Measurements from ENCODE around the gene KAZN. TPM values are rescaled to one million over a fixed set of nuclear protein-coding genes. Genes with fewer than 3 reads are reported as not detected.
"Not testable (repeated sequence)": the region's sequence is repeated elsewhere in the genome, so short reads cannot be mapped to it uniquely, and the experiment has no call there.

Gene KAZN
- total RNA-seq, 3 donors from 2014 or later = 0.35 to 1.7 (median 1.2) TPM

DNA sequence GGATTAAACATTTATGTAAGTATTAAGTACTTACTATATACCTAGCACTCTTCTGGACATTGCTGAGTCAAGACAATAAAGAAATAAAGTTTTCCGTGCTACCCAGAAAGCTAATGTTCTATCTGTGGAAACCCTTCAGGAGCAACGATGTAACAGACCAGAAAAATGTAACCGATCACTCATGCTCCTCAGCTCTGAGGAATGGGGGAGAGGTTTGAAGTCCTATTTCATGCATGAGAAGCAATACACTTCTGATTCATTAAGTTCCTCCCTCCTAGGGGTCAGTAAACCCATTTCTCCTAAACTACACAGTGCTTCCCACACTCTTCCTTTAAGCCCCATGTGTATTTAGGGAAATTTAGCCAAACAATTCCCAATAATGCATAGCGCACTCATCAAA lies 25.6 kb upstream of the KAZN start:
- ATAC-seq (no peak), DNase-seq (no peak)
- Mint-ChIP-seq H3K9me3 (peaks cover 21% of the 10 kb centered on the region), H3K27me3 (ENCODE audit: low read depth) (peaks cover 18% of the 10 kb centered on the region), H3K36me3 (ENCODE audit: insufficient read depth) (no peaks in the 10 kb centered on the region), H3K4me1 (ENCODE audit: low read depth) (no peaks in the 10 kb centered on the region), H3K4me3 (no peak overlapping the region)

DNA sequence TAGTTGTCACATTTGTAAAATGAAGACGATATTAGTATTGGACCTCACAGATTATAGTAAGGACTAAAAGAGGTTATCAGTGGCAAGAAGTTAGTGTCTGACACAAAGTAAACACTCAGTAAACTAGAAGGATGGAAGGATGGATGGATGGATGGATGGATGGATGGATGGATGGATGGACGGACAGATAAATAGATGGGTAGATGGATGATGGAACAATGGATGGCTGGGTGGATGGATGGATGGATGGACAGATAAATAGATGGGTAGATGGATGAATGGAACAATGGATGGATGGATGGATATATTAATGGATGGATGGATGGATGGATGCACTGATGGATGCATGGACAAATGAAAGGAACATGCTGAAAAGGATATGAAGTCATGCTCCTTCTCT lies 22.3 kb upstream of the KAZN start:
- Mint-ChIP-seq H3K4me1 (ENCODE audit: low read depth) (no peaks in the 10 kb centered on the region), H3K4me3 (no peak overlapping the region)
- no peak for ATAC-seq

GRCh38 chr1:14577261-14577660 lies 21.2 kb upstream of the KAZN start:
- Mint-ChIP-seq H3K4me1 (ENCODE audit: low read depth) (no peaks in the 10 kb centered on the region), H3K4me3 (no peak overlapping the region)

More for the DNA sequence above, 22.3 kb upstream of the KAZN start:
- DNase-seq = no peak
- no peaks in the 10 kb centered on the region for H3K36me3 Mint-ChIP-seq (ENCODE audit: insufficient read depth)
- peaks cover 12% of the 10 kb centered on the region for H3K9me3 Mint-ChIP-seq
- peaks cover 12% of the 10 kb centered on the region for H3K27me3 Mint-ChIP-seq (ENCODE audit: low read depth)

DNA sequence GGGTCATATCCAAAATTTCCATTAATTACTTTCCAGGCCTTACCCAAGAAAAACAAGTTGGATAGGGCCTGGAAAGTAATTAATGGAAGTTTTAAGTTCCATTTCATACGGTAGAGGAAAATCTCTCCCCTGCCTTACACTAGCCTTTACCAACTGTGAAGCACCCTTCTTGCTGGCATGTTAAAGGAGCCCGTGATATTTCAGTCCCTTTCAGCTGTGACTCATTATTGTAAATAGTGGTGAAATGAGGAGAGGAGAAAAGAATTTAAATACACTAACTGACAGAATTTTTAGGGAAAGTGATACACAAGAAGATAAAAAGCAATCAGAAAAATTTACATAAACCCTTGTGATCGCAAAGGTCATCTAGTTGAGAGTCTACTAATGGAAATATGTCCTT lies 20.3 kb upstream of the KAZN start:
- peaks cover 21% of the 10 kb centered on the region for H3K9me3 Mint-ChIP-seq

More at GRCh38 chr1:14577261-14577660, 21.2 kb upstream of the KAZN start:
- H3K36me3 Mint-ChIP-seq (ENCODE audit: insufficient read depth) = no peaks in the 10 kb centered on the region
- peaks cover 21% of the 10 kb centered on the region for H3K9me3 Mint-ChIP-seq
- DNase-seq (no peak), ATAC-seq (no peak)
- H3K27me3 Mint-ChIP-seq (ENCODE audit: low read depth) = peaks cover 14% of the 10 kb centered on the region

GRCh38 chr1:14580295-14580694 lies 18.2 kb upstream of the KAZN start:
- not testable (repeated sequence) for ATAC-seq; DNase-seq; H3K27me3 Mint-ChIP-seq (ENCODE audit: low read depth); H3K4me3 Mint-ChIP-seq; H3K4me1 Mint-ChIP-seq (ENCODE audit: low read depth); H3K36me3 Mint-ChIP-seq (ENCODE audit: insufficient read depth)
- peaks cover 14% of the 10 kb centered on the region for H3K9me3 Mint-ChIP-seq

More for the DNA sequence above, 20.3 kb upstream of the KAZN start:
- Mint-ChIP-seq H3K4me1 (ENCODE audit: low read depth) (no peaks in the 10 kb centered on the region), H3K27me3 (ENCODE audit: low read depth) (peaks cover 9% of the 10 kb centered on the region), H3K4me3 (no peak overlapping the region), H3K36me3 (ENCODE audit: insufficient read depth) (no peaks in the 10 kb centered on the region)
- no peak for DNase-seq
- no peak for ATAC-seq

DNA sequence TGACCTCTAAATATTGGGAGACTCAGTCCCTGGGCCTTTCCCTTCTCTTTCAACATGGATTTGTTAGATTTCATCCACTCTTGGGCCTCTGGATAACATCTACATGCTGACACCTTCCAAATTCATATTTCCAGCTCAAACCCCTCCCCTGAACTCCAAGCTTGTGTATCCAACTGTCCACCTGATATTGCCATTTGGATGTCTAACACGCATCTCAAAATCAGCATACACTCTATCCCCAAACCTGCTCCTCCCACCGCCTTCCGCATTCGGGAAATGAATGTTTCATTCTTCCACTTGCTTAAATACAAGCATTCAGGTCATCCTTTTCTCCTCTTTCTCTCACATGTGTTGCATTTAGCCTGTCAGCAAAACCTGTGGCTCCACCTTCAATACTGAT lies 17.5 kb upstream of the KAZN start:
- no peak overlapping the region for H3K4me3 Mint-ChIP-seq
- ATAC-seq = no peak
- no peaks in the 10 kb centered on the region for H3K36me3 Mint-ChIP-seq (ENCODE audit: insufficient read depth)
- H3K27me3 Mint-ChIP-seq (ENCODE audit: low read depth) = peaks cover 4% of the 10 kb centered on the region
- no peaks in the 10 kb centered on the region for H3K4me1 Mint-ChIP-seq (ENCODE audit: low read depth)
- DNase-seq = no peak
- peaks cover 14% of the 10 kb centered on the region for H3K9me3 Mint-ChIP-seq

DNA sequence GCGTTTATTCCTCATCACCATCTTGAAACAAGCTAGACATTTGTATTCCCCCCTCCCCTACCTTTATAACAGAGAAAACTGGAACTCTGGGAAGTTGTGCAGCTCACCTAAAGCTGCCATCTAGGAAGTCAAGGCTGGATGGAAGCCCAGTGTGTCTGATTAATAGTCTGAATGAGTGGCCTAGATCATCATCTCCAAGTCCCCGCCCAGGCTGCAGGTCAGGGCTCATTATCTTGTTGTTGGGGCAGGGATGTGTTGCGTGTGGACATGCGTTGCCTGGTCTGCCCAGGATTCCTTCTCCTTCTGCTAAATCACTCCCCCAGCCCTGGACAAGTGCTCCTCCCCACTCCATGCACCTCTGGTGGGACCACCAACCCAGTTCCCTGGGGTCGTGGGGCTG lies 14.7 kb upstream of the KAZN start:
- DNase-seq = no peak
- no peak for ATAC-seq
- peaks cover 14% of the 10 kb centered on the region for H3K9me3 Mint-ChIP-seq
- no peaks in the 10 kb centered on the region for H3K36me3 Mint-ChIP-seq (ENCODE audit: insufficient read depth)
- no peak overlapping the region for H3K4me3 Mint-ChIP-seq
- no peaks in the 10 kb centered on the region for H3K4me1 Mint-ChIP-seq (ENCODE audit: low read depth)
- peaks cover 4% of the 10 kb centered on the region for H3K27me3 Mint-ChIP-seq (ENCODE audit: low read depth)

- DNase-seq = no peak
- Mint-ChIP-seq H3K4me3 (no peak overlapping the region), H3K27me3 (ENCODE audit: low read depth) (peaks cover 4% of the 10 kb centered on the region), H3K4me1 (ENCODE audit: low read depth) (no peaks in the 10 kb centered on the region), H3K9me3 (peaks cover 13% of the 10 kb centered on the region), H3K36me3 (ENCODE audit: insufficient read depth) (no peaks in the 10 kb centered on the region)
- no peak for ATAC-seq
These were observed 12.8 kb upstream of the KAZN start for GRCh38 chr1:14585728-14586127.

- no peaks in the 10 kb centered on the region for H3K4me1 Mint-ChIP-seq (ENCODE audit: low read depth)
These were observed 7.9 kb upstream of the KAZN start for GRCh38 chr1:14590411-14591180.

GRCh38 chr1:14591600-14591999 lies 6.9 kb upstream of the KAZN start:
- DNase-seq = no peak
- Mint-ChIP-seq H3K4me1 (ENCODE audit: low read depth) (no peaks in the 10 kb centered on the region), H3K9me3 (no peaks in the 10 kb centered on the region), H3K4me3 (no peak overlapping the region), H3K36me3 (ENCODE audit: insufficient read depth) (no peaks in the 10 kb centered on the region), H3K27me3 (ENCODE audit: low read depth) (peaks cover 17% of the 10 kb centered on the region)
- ATAC-seq = no peak

More at GRCh38 chr1:14590411-14591180, 7.9 kb upstream of the KAZN start:
- Mint-ChIP-seq H3K36me3 (ENCODE audit: insufficient read depth) (no peaks in the 10 kb centered on the region), H3K27me3 (ENCODE audit: low read depth) (peaks cover 10% of the 10 kb centered on the region), H3K9me3 (no peaks in the 10 kb centered on the region), H3K4me3 (no peak overlapping the region)
- DNase-seq = no peak
- no peak for ATAC-seq

DNA sequence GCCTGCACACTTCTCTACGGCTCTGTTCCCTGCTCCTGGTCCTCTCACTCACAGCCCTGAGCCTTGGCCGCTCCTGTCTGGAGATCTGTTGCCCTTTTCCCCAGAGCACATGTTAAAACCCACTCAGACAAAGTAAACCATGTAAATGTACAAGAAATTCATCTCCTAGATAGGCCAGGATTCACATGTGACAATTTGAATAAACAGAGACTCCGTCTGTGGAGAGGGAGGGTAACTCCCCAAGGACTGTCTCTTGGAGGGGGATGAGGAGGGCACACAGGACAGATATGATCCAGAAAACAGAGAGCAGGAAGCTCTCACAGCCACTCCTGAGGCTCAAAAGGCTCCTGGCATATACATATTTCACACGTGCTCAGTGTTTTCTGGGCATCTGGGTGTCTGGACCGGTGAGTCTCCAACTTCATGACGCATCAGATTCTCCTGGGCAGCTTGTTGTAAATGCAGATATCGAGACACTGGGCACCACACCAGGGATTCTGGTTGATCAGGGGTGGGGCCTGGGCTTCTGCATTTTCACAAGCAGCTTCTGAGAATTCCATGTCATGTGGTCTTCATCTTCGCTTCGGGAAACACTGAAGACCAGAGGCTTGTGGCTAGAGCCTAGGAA lies 6.4 kb upstream of the KAZN start:
- Mint-ChIP-seq H3K4me1 (ENCODE audit: low read depth) (no peaks in the 10 kb centered on the region), H3K9me3 (no peaks in the 10 kb centered on the region), H3K27me3 (ENCODE audit: low read depth) (peaks cover 22% of the 10 kb centered on the region), H3K4me3 (no peak overlapping the region), H3K36me3 (ENCODE audit: insufficient read depth) (no peaks in the 10 kb centered on the region)
- DNase-seq (no peak), ATAC-seq (no peak)

- Mint-ChIP-seq H3K9me3 (no peaks in the 10 kb centered on the region), H3K4me1 (ENCODE audit: low read depth) (no peaks in the 10 kb centered on the region), H3K4me3 (no peak overlapping the region), H3K27me3 (ENCODE audit: low read depth) (peaks cover 32% of the 10 kb centered on the region), H3K36me3 (ENCODE audit: insufficient read depth) (no peaks in the 10 kb centered on the region)
- DNase-seq (no peak), ATAC-seq (no peak)
These were observed 5.2 kb upstream of the KAZN start for GRCh38 chr1:14593302-14593701.

DNA sequence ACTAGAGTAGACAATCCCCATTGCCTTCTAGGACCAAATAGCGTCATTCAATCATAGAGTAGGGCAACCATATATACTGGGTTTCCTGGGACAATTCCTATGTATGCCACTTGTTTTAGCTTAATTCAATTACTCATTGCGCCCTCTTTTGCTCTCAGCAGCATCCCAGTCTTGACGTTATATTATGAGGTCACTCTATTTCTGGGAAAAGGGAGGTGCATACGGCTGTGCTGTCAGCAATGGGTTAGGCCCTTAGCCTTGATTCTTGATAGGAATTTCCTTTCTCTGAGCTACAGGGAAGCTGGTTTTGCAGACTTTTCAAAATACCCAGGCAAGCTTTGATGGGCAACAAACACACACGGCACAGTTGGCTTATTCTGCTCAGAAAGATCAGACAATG lies 4.4 kb upstream of the KAZN start:
- peaks cover 32% of the 10 kb centered on the region for H3K27me3 Mint-ChIP-seq (ENCODE audit: low read depth)
- no peaks in the 10 kb centered on the region for H3K4me1 Mint-ChIP-seq (ENCODE audit: low read depth)
- no peak overlapping the region for H3K4me3 Mint-ChIP-seq
- no peaks in the 10 kb centered on the region for H3K9me3 Mint-ChIP-seq
- ATAC-seq (no peak), DNase-seq (no peak)
- H3K36me3 Mint-ChIP-seq (ENCODE audit: insufficient read depth) = no peaks in the 10 kb centered on the region

DNA sequence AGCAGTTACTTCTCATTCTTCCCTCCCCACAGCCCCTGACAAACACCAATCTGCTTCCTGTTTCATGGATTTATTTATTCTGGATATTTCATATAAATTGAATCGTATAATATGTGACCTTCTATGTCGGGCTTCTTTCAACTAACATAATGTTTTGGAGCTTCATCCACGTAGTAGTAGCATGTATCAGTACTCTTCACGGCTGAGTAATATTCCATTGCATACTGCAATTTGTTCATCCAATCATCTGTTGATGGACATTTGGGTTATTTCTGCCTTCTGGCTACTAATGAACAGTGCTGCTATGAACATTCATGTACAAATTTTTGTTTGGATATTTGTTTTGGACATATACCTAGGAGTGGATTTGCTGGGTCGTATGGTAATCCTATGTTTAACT lies 1.9 kb upstream of the KAZN start:
- H3K36me3 Mint-ChIP-seq (ENCODE audit: insufficient read depth) = no peaks in the 10 kb centered on the region
- ATAC-seq (no peak), DNase-seq (no peak)
- no peak overlapping the region for H3K4me3 Mint-ChIP-seq
- peaks cover 55% of the 10 kb centered on the region for H3K27me3 Mint-ChIP-seq (ENCODE audit: low read depth)
- H3K9me3 Mint-ChIP-seq = no peaks in the 10 kb centered on the region
- peaks cover 3% of the 10 kb centered on the region for H3K4me1 Mint-ChIP-seq (ENCODE audit: low read depth)

- DNase-seq (no peak), ATAC-seq (no peak)
- Mint-ChIP-seq H3K4me3 (no peak overlapping the region), H3K27me3 (ENCODE audit: low read depth) (peaks cover 62% of the 10 kb centered on the region), H3K36me3 (ENCODE audit: insufficient read depth) (no peaks in the 10 kb centered on the region), H3K9me3 (no peaks in the 10 kb centered on the region), H3K4me1 (ENCODE audit: low read depth) (peaks cover 3% of the 10 kb centered on the region)
These were observed 1.0 kb upstream of the KAZN start for GRCh38 chr1:14597343-14598006.
